Activated CD4-positive, alpha-beta T cell treated with anti-CD3 and anti-CD28 coated beads, Interleukin-2, Interleukin-6, amounts not matched to agents 100 ng/mL and 50 ng/mL, durations not matched to agents 16 hours and 8 hours (primary cell): Measurements from ENCODE around the gene GCM1.

Source experiments
- DNase-seq: peaks from one replicate; pipeline ENCODE4 v3.0.0-alpha.2; 2020

GCM1 gene

DNA sequence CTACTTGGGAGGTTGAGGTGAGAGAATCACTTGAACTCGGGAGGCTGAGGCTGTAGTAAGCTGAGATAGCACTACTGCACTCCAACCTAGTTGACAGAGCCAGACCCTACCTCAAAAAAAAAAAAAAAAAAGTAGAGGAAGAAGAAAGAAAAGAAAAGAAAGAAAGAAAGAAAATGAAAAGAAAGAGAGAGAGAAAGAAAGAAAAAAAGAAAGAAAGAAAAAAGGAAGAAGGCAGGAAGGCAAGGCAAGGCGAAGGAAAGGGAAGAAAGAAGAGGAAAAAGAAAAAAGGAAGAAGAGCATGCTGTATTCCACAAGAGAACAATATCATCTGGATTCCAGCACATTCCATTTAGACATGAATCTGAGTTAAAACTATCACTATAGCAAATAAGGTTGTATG is 3.8 kb downstream of the GCM1 start:
- DNase-seq: no peak

DNA sequence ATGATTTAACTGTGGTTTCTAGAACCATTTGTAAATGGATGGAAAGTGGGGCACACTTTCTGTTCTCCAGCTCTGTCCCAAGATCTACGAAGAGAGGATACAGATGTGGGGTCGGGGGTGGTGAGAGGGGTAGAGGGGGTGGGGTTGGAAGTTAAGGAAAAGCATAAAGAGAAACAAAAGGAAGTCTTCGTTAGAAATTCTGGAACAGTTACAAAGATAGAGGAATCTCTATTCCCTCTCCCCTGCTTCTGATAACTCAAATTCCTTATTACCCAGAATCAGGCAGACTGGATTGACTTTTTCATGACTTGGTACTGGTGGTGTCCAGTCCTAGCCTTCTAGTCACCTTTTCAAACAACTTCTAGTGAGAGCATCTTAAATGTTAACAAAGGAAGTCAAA is 4.9 kb downstream of the GCM1 start:
- DNase-seq: no peak

DNA sequence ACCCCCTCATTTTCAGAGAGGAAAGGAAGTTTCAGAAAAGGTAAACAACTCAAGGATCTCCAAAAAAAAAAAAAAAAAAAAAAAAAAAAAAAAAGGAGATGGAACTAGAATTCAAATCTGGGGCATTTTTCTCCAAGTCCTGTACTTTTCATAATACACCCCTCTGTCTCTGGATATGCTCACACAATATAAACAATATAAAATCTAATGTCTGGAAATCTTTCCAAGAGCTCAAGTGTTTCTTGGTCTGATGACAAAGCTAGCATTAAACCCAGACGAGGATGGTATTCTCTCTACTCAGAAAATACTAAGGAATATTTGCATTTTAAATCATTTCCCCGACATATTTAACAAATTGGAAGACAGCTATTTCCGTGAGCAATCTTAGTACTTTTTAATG is 5.8 kb downstream of the GCM1 start:
- no peak for DNase-seq

DNA sequence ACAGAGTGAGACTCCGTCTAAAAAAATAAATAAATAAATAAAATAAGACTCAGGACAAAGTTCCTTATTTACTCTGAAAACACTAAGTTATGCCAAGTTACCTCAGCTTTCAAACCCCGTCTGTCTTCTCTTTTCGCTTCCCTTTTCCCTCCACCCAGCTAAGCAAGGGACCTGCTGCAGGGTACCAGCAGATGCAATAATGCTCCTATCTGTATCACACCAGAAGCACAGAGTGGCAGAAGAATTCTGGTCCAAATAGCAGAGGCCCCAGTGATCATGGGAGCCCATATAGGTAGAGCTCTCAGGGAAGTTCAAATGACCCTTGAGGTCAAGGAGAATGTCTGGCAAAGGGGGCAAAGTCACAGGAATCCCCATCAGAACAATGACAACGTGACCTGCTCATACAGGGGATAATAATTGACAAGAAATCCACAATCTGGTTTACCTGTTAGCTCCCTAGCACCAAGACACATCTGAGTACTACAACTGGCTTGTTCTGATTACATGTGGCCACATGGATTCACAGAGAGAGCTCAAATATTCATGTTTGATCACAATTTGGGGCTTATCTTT is 8.7 kb downstream of the GCM1 start:
- no peak for DNase-seq

DNA sequence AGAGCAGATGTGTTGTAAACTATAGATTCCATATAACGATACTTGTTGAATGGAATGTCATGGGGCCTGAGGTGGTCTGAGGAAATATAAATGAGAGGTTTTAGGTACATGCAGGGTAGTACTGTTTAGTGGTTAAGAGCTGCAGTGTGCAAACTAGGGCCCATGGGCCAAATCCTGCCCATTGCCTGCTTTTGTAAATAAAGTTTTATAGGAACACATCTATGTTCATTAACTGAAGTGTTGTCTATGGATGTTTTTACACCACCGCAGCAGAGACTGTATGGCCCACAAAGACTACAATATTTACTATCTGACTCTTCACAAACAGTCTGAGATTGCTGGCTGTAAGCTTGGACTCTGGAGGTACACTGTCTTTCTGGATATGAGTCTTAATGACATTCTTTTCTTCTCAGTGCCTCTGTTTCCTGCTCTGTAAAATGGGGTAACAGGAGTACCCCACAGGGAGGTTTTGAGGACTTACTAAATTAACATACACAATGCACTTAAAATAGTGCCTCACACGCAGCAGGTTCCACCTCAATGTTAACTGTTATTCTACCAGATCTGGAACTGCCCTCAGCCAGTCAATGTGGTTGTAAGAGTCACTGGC is 12.5 kb downstream of the GCM1 start:
- no peak for DNase-seq

DNA sequence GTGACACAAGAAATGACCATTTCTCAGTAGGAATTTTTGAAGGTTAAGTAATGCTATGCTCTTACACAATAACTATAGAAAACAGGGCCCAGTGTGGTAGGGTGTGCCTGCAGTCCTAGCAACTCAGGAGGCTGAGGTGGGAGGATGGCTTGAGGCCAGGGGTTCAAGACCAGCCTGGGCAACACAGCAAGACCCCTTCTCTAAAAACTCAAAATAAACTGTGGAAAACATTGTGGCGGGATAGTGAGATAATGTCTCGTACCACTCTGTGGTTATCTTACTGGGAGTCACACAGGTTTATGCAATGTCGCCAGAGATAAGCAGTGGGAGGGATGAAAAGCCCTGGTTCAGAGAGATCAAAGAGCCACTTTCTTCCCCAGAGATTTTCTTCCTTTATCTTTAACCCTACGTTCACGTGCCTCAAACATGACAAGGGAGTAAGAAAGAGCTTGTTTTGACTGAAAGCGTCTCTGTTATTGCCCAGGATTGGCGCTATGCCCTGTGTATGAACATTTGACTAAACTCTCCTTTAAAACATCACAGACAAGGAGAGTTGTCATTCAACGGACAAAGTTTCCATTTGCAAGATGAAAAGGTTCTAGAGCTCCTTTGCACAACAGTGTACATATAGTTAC is 13.9 kb downstream of the GCM1 start:
- DNase-seq: no peak

DNA sequence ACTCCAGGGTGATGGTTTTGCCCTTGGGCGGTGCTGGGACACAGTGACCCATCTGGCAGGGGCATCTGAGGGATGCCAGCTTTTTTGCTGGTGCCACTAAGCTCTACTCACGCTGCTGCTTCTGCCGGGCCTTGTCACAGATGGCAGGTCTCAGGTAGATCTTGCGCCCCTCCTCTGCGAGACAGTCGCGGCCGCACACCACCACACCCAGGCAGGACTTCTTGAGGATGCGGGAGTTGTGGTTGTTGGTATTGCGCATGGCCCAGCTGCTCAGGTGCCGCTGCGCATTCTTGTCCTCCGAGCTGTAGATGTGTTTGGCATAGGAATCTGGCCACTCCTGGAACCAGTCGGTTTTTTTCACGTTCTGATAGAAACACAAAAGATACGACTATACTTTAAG is 14.7 kb downstream of the GCM1 start:
- no peak for DNase-seq

DNA sequence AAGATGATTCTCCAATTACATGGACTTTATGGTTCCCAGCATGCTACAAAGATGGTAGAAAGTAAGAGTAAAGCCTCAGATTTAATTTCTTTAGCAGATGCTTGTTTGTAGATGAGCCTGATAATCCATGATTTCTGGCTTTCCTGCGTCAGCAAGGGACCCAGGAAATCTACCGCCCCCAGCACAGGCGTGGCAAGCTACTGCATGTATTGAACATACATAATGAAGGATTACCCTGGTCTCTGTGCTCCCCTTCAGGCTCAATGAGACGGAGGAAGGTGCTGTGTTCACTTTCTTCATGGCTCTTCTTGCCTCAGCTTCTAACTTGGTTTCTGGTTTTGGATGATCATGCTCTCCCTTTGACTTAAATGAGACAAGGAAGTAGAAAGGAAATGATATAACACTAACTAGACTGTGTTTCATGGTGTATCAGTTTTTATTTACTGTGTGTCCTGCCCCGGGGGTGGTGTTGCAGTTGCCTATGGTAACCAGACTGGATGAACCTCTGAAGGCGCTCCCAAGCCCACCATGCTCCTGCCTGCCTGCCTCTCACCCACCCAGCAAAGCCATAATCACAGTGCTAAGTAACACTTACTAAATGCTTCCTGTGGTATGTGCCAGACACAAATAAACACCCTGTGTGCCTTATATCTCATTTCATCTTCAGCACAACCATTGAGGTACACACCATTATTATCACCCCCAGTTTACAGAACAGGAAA is 17.9 kb downstream of the GCM1 start:
- DNase-seq: no peak

DNA sequence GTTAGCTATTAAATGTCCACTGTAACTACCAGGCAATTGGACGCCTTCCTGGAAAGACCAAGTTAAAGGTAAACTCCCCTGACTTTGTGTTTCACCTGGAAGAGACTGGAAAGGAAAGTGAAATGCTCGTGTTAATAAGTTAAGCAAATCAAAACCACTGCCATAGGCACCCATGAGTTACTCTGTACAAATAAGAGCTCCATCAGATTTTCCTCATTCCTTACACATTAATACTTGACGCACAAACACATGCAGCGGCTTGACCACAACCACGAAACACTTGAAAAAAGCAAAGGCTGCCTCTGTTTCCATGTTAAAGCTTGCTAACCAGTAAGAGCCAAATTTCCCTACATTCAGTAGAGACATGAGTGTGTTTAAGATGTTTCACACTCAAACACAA is 19.8 kb downstream of the GCM1 start:
- DNase-seq: no peak

DNA sequence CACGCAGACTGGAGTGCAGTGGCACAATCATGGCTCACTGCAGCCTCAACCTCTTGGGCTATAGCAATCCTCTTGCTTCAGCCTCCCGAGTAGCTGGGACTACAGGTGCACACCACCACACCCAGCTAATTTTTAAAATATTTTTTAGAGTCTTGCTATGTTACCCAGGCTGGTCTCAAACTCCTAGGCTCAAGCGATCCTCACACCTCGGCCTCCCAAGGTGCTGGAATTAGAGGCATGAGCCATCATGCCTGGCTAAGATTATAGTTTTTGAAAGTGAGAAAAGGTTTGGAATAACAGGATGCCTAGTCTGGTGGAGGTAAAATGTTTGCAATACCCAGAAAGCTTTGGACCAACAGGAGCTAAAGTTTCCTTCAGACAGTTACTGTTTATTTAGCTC is 23.4 kb downstream of the GCM1 start:
- no peak for DNase-seq

DNA sequence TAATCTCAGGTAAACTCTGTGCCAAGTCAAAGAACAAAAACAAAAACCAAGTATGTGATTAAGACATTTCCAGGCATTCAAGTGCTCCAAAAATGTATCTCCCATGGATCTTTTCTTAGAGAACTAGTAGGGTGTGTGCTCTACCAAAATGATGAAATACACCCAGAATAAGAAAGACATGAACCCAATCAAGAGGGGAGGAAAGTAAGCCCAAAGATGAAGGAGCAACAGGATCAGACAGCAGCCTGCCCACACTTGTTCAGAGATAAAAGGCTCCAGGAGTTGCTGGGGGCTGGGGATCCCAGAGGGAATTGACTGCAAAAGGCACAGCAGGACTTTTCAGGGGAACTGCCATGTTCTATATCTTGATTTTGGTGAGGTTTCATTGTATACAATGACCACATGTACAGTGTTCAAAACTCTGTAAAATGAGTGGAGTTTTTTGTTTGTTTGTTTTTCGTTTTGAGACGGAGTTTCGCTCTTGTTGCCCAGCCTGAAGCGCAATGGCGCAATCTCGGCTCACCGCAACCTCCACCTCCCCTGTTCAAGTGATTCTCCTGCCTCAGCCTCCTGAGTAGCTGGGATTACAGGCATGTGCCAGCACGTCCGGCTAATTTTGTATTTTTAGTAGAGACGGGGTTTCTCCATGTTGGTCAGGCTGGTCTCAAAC is 24.4 kb downstream of the GCM1 start:
- no peak for DNase-seq

DNA sequence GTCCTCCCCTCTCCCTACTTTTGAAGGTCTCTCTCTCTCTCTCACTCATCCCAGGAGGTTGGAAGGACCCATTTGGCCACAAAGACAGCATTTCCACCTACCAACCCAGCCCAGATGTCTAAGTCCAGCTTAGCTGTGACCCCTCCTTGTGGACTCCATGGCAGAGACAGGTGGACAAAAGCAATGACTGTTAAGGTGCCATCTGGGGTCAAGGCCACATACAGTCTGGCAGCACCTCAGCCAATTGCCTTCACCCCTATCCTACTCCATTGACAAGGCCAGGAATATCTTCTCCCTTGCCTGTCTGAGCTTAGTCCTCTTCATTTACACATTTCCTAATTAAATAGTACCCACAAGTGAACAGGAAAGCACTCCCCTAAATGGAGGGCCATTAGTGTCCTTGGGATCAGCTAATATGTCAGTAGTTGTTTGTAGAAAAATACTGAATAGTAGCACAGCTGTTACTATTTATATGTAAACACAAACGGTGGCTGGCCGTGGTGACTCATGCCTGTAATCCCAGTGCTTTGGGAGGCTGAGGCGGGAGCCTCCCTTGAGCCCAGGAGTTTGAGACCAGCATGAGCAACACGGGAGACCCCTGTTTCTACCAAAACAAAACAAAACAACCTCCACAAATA is 28.8 kb downstream of the GCM1 start:
- DNase-seq: no peak

DNA sequence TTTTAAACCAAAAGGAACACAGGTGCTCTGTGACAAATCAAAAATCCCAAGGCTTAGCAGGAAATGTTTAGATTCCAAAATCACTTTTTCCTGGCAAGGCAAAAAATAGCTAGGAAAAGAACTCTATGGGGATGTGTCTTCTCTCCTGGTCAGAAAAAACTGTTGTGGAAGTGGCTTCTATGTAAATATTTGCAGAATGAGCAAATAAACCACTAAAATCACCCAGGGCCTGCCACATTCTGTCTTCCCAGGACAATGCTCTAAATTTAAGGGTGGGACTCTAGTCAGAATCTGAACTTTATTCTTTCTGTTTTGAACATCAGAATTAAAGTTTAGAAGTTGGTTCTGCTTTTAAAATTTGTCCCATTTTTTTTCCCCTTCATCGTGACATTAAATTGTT is 29.3 kb downstream of the GCM1 start:
- DNase-seq: no peak

DNA sequence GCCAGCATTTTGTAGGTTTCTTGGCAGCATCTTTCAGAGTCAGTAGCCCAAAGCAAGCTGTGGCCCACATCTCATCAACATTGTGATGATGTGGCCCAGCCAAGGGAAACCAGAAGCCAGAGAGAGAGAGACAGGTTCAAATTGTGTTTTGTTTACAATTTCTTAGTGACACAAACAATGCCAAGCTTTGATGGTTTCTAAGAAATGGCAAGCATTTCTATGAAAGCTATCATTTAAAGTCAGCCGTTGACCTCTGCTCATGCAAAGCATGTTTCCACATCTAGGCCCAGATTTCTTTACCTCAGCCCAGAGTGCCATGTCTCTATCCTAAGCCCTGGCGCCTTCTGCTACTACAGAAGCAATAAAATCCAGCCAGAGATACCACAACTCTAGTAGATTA is 32.9 kb downstream of the GCM1 start:
- DNase-seq: no peak

DNA sequence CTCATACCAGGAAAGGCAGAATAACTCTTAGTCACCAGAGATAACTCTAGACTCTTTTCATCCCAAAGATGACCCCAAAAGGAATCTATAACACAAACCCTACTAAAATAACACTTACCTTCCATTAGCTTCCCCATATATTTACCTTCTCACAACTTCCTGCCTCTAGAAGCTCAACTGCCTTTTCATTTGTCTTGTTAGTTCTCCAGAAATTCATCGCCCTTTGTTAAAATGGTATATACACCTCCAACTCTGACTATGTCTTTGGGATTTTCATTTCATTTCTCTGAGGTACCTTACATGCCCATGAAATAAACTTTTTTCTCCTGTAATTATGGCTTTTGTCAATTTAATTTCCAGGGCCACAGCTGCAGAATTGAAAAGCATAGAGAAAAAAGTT is 33.5 kb downstream of the GCM1 start:
- no peak for DNase-seq

DNA sequence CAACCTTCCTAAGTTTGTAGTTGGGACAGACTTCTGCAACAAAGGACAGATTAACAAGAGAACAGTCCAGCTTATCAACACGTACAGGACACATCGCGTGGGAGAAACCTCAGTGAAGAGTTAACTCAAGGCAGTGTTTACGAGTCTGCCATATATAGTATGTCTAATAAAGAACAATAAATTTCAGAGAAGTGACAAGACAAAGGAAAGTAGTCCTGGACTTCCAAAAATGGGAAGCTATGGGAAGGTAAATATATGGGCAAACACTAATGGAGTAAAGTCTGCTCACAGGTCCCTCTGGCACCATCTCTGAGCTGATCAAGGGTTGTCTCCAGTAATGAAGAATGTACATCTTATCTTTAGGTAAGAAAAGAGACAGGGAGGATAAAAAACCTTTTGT is 34.9 kb downstream of the GCM1 start:
- DNase-seq: no peak

DNA sequence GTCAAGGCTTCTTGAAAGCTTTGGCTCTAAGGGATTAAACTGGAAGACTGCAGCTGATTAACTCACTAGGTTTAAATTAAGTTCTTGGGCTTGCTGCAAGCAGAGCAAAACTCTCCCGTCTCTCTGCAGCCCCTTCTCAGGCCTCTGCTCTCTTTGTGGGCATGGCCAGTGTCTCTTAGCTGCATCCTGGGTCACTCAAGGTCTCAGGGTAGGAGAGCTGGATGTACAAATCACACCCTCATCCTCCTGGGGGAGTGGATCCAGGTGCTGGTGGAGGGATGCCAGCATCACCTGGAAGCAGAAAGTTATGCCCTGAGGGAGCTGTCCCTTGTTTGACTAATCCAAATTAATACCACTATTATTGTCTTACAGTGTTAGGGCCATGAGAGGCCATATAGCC is 35.8 kb downstream of the GCM1 start:
- DNase-seq: no peak

DNA sequence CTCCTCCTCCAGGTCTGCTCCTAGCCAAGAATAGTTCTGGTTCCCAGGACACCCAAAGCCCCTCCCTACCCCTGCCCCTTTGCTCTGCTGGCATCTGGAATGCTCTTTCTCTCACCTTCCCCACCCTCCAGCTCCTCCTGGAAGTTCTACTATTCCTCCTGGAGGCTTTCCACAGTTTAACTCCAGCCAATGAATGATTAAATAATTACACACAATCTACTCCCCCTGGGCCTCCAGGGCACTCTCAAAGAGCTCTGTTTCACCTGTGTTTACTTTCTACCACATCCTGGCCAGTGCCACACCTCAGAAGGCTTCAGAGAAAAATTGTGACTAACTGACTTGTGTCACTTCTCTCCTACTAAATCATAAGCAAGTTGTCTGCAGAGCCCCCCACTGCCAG is 36.2 kb downstream of the GCM1 start:
- no peak for DNase-seq

DNA sequence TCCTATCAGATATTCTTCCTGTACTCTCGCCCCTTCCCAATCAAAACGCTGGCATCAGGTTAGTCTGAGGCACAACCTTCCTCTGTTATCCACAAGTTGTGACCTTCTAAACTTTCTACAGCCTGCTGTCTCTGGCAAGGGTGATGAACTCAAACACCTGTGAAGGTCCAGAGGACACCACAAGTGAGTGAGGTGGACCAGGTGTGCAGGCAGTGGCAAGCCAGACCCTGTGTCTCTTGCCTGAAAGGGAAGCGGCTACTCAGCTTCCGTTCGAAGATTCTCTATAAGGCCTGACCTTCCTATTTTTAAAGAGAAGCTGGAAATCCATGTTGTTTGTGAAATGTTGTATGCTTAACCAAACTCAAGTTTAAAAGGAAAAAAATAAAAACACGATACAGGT is 36.8 kb downstream of the GCM1 start:
- DNase-seq: no peak

DNA sequence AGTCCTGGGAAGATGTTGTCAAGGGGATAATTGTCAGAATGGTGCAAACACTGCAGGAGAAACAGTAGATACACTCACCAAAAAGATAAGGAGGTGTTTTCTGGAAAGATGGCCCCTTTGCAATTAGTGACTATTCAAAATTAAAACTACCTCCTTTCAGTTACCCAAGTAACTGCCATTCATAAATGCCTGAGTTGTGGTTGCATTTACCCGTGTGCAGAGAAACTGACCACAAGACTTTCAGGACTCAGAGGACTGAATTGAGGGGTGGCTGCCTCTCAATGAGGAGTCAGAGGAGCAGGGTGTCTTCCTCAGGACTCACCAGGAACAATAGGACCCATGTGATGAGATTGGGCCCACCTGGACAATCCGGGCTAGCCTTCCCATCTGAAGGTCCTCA is 39.0 kb downstream of the GCM1 start:
- peak; percentile 17 for DNase-seq

DNA sequence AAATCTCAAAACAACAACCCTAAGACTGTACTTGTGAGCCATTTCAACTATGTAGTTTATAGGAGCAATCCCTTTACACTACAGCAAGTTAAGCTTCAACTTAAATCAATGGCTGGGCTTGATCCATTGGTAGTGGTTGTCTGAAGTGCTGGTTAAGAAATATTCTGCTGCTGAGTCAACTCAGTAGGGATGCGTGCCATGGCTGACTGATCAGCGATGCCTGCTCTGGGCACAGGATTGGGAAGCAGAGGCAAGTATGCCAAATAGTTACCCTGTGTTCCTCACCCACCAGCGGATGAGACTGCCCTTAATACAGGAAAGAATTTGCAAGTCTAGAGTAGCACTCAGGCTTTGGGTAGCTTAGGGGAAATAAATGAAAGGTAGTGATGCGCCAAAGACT is 41.5 kb downstream of the GCM1 start:
- DNase-seq: no peak

DNA sequence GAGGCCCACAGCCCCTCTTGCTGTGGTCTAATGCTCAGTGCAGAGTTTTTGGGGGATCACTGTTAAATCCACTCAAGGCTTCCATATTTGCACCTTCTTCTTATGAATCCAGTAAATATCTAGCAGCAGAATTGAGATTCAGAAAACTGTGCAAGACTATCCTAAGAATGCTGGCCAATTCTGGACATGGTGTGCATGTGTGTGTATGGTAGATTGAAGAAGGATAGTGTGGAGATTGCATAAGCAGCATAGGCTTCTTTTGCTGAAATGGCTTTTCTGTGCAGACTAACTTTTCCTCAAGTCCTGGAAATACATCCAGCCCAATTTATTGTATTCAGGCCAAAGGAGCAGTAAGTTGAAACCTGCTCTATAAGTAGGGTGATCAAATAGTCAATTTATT is 43.7 kb downstream of the GCM1 start:
- no peak for DNase-seq

DNA sequence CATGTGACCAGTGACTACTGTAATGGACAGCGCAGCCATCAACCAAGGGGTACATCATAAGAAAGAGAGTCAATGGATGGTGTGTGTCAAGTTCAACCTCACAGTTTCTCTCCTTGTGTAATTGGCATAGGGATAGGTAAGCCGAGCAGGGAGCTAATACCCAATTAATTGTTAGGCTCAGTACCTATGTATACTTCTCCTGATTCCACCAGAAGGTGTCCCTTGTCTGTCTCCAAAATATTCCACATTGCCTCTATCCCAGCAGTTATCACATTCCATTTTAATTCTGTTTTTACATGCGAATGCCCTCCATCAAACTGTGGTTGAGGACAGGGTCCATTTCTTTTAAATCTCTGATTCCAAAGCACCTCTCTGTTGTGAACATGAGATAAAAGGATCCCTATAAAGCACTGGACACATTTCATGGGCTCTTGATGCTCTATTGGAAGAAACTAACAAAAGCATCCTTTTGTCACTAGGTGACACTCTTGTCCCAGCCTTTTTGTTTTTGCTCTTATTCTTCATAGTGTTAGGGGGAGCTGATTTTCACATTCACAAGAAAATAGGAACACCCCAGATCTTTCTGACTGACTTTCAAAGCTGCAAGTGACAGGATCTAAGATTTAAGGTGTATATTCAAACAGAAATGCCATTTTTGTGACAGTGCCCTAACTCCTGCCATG is 44.5 kb downstream of the GCM1 start:
- no peak for DNase-seq
